GM12872 (cell line): Measurements from ENCODE around the gene CLEC2L.

Experiments
- TF ChIP-seq, protein P1 (sequence below): IDR thresholded peaks from 3 replicates; pipeline ENCODE4 v1.5.1; 2011; ENCODE audit warnings: low read depth, mild to moderate bottlenecking, low read length, moderate library complexity; ENCODE audit not compliant: insufficient read depth

The CLEC2L gene

DNA sequence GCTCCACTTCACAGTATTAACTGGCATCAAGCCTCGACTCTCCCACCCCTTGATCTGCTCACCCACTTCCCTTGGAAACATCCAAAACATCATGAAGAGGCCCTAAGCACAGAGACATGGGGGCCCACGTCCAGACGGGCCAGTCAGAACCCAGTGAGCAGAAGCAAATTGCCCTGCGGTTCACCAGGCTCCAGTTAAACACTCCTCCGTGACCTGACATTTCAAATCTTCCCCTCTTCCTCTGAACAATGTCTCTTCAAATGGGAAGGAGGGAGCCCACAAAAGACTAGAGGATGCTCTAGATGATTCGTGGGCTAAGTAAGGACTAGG is 44.8 kb downstream of the CLEC2L start:
- TF ChIP-seq, protein P1, sequence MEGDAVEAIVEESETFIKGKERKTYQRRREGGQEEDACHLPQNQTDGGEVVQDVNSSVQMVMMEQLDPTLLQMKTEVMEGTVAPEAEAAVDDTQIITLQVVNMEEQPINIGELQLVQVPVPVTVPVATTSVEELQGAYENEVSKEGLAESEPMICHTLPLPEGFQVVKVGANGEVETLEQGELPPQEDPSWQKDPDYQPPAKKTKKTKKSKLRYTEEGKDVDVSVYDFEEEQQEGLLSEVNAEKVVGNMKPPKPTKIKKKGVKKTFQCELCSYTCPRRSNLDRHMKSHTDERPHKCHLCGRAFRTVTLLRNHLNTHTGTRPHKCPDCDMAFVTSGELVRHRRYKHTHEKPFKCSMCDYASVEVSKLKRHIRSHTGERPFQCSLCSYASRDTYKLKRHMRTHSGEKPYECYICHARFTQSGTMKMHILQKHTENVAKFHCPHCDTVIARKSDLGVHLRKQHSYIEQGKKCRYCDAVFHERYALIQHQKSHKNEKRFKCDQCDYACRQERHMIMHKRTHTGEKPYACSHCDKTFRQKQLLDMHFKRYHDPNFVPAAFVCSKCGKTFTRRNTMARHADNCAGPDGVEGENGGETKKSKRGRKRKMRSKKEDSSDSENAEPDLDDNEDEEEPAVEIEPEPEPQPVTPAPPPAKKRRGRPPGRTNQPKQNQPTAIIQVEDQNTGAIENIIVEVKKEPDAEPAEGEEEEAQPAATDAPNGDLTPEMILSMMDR = no peak

- TF ChIP-seq, protein P1 = no peak
Observed at GRCh38 chr7:139568813-139569490, 45.5 kb downstream of the CLEC2L start.

DNA sequence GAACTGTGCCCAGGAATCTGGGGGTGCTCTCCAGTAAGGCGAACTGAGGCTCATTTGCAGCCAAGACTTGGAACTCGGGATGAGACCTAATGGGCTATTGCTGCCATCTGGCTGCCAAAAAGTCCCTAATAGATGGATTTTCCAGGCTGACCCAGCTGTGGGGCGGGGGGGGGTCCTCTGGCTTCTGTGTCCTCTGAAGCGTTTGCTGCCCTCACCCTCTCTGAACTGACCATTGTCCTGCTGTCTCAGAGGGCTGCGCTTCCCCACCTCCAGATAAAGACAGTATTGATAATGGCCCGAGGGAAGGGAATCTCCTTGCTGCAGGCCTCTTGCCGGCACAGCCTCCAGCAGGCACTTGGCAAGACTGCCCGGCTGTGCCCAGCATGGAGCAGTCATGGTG is 46.6 kb downstream of the CLEC2L start:
- TF ChIP-seq, protein P1 = no peak

DNA sequence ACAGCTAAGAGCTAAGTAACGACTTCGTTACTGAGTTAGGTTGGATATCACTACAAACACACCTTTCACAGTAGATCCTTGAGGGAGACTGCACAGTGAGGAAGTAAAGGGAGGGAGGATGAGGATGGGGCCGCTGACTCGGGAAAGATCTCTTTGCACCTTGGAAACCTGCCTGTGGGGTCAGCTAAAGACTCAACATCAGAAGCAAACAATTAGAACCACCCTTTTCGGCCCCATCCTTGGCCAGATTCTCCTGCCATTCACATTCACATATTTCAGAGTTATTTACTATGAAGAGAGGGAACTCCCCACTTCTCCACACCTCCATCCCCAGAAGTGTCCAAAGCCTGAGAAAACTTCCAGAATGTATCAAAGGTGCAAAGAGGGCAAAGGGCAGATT is 47.1 kb downstream of the CLEC2L start:
- TF ChIP-seq, protein P1 = no peak

- TF ChIP-seq, protein P1 = no peak
Observed at GRCh38 chr7:139571190-139571589, 47.7 kb downstream of the CLEC2L start.

DNA sequence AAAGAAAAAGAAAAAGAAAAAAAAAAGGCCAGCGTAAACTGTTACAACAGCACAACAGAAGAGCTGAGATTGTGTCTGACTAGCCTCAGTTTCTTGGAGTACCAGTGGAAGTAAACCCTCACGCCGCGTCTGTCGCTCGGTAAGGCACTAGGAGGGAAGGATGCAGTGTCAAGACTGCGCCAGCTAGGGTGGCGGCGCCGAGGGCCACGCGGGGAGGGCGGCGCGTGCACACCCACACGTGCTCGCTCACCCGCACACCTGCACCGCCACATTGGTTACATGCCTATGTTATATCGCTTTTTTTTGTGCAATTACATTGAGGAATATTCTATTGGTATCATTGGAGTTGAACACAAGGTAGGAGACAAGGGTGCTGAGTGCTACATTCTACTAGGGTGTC is 48.2 kb downstream of the CLEC2L start:
- TF ChIP-seq, protein P1 = no peak

- TF ChIP-seq, protein P1 = no peak
Observed at GRCh38 chr7:139572071-139572470, 48.6 kb downstream of the CLEC2L start.
